Superior temporal gyrus (tissue), 1 donor: ENCODE data around the gene SCAP.
"Not testable (repeated sequence)": the region's sequence is repeated elsewhere in the genome, so short reads cannot be mapped to it uniquely, and the experiment has no call there.

ENCODE experiments used
- DNase-seq: peaks from one replicate; pipeline ENCODE4 v3.0.0-alpha.2; 2016; ENCODE audit errors: extremely low spot score

The SCAP gene

DNA sequence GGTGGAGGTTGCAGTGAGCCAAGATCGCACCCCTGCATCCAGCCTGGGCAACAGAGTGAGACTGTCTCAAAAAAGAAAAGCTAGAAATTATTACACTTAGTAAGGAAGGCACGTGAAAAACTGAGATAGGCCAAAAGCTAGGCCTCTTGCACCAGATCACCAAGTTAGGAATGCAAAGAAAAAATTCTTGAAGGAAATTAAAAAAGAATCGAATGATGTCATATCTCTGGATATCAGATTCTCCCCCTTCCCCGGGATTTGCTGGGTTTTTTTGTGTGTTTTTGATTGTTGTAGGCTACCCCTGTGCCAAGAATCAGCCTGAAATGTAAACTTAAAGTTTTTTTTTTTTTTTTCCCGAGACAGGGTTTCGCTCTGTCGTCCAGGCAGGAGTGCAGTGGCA lies 77.5 kb downstream of the SCAP start:
- DNase-seq: no peak

DNA sequence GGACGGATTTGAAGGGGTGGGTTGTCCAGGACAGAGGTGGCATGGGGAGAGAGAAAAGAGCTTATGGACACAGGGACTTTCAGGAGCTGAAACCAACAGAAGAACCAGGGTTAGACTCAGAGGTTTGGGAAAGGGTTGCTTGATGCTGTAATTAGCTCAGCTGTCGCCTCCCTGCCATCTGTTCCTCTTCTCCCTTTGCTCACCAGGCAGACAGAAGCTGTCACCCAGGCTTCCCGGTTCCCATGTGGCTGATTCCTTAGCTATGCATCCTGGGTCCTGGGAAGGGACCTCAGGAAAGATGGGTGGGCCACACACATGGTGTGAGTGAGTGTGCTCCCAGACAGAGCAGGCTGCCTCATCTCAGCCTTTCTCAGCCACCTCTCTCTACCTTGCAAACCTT lies 80.9 kb downstream of the SCAP start:
- DNase-seq: peak; percentile 45

DNA sequence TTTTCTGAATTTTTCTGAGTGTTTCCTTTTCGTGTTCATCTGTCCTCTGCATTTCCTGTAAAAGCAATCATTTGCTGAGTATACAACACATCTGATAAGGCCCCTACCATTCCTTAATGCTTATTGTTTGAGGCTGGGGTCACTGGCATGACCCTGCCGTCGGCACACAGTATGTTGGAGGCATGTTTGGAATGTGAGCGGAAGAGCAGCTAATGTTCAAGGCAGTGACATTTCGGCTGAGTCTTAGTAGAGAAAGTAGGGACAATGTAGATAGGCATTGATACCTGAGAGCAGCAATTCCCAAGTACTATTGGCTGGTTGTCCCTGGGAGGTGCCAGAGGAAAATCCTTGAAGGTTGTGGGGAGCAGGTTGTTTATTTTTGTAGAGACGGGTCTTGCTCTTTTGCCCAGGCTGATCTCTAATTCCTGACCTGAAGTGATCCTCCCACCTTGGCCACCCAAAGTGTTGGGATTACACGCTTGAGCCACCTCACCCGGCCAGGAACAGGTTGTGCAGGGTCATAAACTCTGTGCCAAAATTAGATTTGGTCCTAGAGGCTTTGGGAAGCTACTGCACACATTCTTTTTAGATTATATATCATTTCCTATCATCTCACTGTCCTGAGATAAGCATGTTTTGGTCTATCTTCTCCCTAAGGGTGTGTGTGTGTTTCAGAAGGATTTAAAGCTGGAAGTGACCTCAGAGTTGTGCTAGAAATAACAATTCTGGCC lies 81.4 kb downstream of the SCAP start:
- DNase-seq: no peak

DNA sequence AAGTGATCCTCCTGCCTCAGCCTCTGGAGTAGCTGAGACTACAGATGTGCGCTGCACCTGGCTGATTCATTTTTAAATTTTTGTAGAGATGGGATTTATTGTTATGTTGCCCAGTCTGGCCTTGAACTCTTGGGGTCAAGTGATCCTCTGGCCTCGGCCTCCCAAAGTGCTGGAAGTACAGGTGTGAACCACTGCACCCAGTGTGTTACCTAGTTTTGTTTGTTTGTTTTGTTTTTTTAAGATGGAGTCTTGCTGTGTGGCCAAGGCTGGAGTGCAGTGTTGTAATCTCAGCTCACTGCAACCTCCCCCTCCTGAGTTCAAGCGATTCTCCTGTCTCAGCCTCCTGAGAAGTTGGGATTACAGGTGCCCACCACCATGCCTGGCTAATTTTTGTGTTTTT lies 82.8 kb downstream of the SCAP start:
- DNase-seq: no peak

GRCh38 chr3:47385796-47386195 lies 89.9 kb downstream of the SCAP start:
- DNase-seq: no peak

DNA sequence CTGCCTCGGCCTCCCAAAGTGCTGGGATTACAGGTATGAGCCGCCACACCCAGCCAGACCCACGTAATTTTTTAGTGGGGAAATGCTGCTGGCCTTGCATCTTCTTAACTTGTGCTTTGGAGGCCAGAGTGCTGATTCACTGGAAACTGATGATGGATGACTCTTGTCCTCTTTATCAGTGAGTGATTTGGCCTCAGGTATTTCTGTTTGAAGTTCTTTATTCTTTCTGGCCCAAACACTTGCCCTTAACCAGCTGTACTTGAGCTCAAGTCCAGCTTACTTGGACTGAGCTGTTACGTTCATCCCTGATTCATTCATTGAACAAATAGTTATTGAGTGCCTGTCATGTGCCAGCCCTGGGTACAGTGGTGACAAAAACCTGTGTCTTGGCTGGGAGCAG lies 90.7 kb downstream of the SCAP start:
- no peak for DNase-seq

DNA sequence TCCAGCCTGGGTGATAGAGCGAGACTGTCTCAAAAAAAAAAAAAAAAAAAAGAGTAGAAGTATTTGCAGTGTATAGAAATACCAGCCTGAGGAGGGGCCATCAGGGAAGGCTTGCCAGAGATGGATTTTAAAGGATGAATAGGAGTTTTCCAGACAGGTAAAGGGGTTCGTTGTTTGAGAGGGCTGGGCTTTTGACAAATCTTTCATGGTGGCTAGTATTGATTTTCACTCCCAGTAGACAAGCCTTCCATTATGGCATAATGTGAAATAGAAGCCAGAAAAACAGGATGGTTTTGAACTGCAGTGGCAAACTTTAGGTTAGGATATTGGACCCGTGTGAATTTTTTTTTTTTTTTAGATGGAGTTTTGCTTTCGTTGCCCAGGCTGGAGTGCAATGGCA lies 91.3 kb downstream of the SCAP start:
- no peak for DNase-seq

DNA sequence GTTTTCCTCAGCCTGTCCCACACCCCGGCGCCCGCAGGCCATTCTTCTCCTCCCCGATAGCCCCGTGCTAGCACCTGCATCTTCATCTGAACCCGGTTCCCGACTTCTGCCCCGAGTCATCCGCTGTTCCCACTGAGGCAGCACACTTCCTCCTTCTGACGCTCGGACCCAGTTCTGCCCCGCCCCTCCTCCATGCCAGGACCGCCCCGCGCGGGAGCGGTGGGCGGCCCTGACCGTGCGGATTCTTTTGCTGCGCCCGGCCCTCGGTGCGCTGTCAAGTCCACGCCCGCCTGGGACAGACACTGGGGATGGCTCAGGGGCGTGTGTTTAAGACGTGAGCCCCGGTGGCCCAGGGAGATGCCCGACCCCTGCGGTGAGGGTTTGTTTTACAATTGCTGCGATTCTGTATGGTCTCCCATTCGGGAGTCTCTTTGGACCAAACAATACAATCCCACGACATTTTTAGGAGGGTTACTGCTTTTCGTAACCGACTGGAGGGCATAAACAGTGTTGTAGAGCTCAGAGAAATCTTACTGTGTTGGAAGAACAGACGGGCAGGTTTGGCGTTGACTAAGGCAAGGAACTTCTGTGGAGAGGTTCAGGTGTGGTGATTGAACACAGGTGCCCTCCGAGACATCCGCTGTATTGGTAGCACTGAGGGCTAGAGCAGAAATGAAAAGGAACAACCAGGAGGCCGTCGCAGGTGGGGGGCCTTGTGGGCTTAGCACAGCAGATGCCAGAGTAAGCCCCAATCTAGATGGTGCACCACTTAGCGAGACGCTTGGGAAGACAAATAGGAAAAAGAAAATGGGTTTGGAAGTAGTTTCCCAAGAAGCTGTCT lies 94.2 kb downstream of the SCAP start:
- peak; percentile 62 for DNase-seq

- peak; percentile 99 for DNase-seq
Measured at GRCh38 chr3:47380601-47381316, 95.0 kb downstream of the SCAP start, which contains the start of gene PTPN23. TSS of gene PTPN23 (plus strand) at chr3:47381021. CDS start at chr3:47381097, 76 bp downstream.

DNA sequence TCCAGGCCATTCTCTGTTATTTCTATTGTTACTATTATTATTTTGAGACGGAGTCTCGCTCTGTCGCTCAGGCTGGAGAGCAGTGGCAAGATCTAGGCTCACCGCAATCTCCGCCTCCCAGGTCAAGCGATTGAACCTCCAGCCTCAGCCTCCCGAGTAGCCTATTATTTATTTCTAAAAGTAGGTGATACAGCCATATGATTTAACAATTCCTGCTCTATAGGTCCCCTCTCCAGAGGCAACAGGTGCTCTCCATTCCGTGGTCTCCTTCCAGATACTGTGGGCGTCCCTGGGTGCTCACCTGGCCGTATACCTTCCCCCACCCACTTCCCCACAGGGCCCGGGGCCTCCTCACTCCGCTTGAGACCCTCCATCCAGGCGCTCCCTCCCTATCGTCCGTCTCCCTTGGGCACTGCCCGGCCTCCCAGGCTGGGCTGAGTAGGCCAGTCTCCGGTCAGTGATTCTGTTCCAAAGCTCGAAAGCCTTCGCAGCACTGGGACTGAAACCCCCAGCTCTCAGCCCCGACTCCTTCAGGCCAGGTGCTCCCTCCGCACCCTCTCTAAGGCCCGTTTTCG lies 95.6 kb downstream of the SCAP start:
- no peak for DNase-seq

DNA sequence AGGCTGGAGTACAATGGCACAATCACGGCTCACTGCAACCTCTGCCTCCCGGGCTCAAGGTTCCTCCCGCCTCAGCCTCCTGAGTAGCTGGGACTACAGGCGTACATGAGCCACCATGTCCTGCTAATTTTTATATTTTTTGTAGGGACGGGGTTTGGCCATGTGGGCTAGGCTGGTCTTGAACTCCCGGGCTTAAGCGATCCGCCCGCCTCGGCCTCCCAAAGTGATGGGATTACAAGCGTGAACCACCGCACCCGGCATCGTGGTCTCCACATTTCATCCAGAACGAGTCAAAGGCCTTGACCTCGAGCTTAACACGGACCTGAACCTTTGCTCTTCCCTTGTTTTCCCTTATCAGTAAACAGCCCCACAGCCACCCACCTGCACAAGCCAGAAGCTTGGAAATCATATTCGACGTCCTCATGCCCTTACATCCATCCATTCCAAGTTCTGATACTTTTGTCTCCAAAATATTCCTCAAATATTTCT lies 96.3 kb downstream of the SCAP start:
- no peak for DNase-seq

DNA sequence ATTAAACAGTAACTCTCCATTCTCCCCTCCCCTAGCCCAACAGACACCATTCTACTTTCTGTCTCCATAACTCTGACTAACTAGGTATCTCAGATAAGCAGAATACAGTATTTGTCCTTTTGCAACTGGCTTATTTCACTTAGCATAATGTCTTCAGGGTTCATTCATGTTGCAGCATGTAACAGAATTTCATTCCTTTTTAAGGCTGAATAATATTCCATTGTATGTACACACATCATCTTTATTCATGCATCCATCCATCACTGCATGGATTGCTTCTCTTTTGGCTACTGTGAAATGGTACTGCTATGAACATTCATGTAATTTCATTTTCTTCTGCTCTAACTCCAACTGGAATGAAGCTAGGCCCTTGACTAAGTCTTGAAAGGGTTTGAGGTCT lies 96.9 kb downstream of the SCAP start:
- DNase-seq: no peak

GRCh38 chr3:47377186-47377585 lies 98.6 kb downstream of the SCAP start:
- DNase-seq: no peak

DNA sequence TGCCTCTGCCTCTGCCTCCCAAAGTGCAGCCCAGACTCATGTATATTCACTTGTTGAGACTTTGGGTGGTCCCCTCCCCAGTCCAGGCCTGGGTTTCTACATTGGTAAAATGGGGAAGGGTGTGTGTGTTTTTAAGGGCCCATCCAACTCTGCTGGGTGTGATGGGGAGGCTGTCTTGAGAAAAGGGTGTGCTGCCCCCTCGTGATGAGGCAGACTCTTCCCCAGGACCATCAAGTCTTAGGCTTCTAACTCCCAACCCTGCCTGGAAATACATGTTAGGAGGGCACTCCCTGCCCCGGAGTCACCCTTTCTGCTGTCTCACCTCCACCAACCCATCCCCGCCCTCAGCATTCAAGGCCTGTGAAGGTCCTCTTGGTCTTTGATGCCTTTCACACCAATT lies 99.3 kb downstream of the SCAP start:
- DNase-seq: no peak

GRCh38 chr3:47374587-47374986 lies 101.2 kb downstream of the SCAP start:
- DNase-seq: no peak

GRCh38 chr3:47370887-47371697 lies 104.6 kb downstream of the SCAP start:
- DNase-seq: no peak

DNA sequence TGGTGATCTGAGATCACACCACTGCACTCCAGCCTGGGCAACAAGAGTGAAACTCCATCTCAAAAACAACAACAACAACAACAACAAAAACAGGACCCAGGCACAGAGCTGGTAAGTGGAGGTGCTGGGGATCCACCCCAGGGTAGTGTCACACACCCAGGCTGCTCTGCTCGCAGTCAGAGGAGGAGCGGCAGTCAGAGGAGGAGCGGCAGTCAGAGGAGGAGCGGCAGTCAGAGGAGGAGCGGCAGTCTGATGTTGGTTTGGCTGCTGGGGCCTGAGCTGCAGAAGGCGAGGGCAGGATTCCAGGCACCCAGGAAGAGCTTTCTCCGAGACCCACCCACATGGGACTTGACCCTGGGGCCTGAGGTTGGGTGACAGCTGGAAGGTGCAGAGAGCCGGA lies 105.7 kb downstream of the SCAP start:
- DNase-seq: not testable (repeated sequence)

DNA sequence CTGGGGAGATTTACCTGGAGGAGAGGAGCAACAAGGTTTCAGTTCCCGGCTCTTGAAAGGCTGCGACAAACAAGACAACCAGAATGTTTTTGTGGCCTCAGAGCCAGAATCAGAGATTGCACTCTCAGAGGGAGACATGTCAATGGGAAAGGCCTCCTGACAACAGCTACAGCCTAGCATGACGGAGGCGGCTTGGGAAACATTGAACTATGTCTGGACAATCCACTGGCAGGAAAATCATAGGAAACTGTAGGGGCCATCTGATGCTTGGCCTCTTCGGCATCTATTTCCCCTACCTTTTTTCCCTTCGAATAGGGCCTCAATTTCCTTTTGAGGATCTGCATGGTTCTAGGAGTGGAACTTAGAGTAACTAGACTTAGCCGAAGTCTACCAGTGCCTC lies 108.1 kb downstream of the SCAP start:
- no peak for DNase-seq

- DNase-seq: no peak
Measured at GRCh38 chr3:47366833-47367232, 108.9 kb downstream of the SCAP start.

- peak; percentile 34 for DNase-seq
Measured at GRCh38 chr3:47365213-47366153, 110.3 kb downstream of the SCAP start.
